Endothelial cell of umbilical vein (primary cell): ENCODE results near the gene CPSF3. TPM values are rescaled to one million over a fixed set of nuclear protein-coding genes. Genes with fewer than 3 reads are reported as not detected.

Experiments
- BruUV-seq: library from RNA; stranded (reverse); fragments of 400-500 nt; replicated peaks from 2 replicates; lab custom pipeline; 2021; lab: Mats Ljungman, UMichigan
- CTCF ChIA-PET: fragments of 300-600, 350-600 bp; sonication (Branson Sonifier 250); formaldehyde crosslinking; loops from one replicate; lab custom pipeline; 2021; ENCODE audit warnings: antibody characterized with exemption, inconsistent platforms; lab: Charles Lee
- POLR2A ChIA-PET: fragments of 300-600, 350-600 bp; sonication (Branson Sonifier 250); formaldehyde crosslinking; loops from one replicate; lab custom pipeline; 2021; ENCODE audit warnings: antibody characterized with exemption, inconsistent platforms; lab: Charles Lee
- DNase-seq: peaks from one replicate; pipeline ENCODE4 v3.0.0-alpha.2; 2011; ENCODE audit warnings: low read depth, low spot score
- FAIRE-seq: peaks from 2 replicates; lab custom pipeline; 2011; peaks lifted over from hg19 to GRCh38; lab: Jason Lieb, UNC
- H2AFZ ChIP-seq: 2 replicates; pipeline ENCODE4 v1.6.0; 2012; ENCODE audit warnings: low read depth, low read length, control low read depth, inconsistent platforms
- H3K27ac ChIP-seq: 2 replicates; pipeline ENCODE4 v1.5.1; 2011; ENCODE audit warnings: low read depth, mild to moderate bottlenecking, control low read depth, low read length, moderate library complexity; ENCODE audit not compliant: insufficient read depth
- H3K27me3 ChIP-seq, 2 experiments: 2 replicates each; pipeline versions ENCODE4 v1.6.0 to v1.6.1; 2011; ENCODE audit warnings: low read length in 2 of 2, mixed read lengths in 1 of 2; ENCODE audit not compliant: control insufficient read depth in 2 of 2, insufficient read depth in 2 of 2
- H3K36me3 ChIP-seq, 2 experiments: 2 replicates in 1 of 2; 3 replicates in 1 of 2; pipeline ENCODE4 v1.5.1; 2011; ENCODE audit warnings: low read length in 2 of 2, mild to moderate bottlenecking in 1 of 2, moderate library complexity in 1 of 2; ENCODE audit not compliant: control insufficient read depth in 2 of 2, insufficient read depth in 2 of 2; ENCODE audit errors: extremely low read depth in 1 of 2
- H3K4me1 ChIP-seq: 3 replicates; pipeline ENCODE4 v1.5.1; 2011; ENCODE audit warnings: mild to moderate bottlenecking, low read length; ENCODE audit not compliant: control insufficient read depth, insufficient read depth; ENCODE audit errors: extremely low read depth
- H3K4me2 ChIP-seq: 2 replicates; pipeline ENCODE4 v1.6.1; 2011; ENCODE audit warnings: low read length, control low read depth, mixed read lengths; ENCODE audit not compliant: insufficient read depth
- H3K4me3 ChIP-seq, 3 experiments: fragments of 200-600 bp in 1 of 3; sonication (generic), shearing (Covaris generic) in 1 of 3; replicated peaks in 1 of 3; 2 replicates each; pipeline ENCODE4 v1.5.1; 2011 to 2016; ENCODE audit warnings: control low read depth in 3 of 3, low read length in 3 of 3, mild to moderate bottlenecking in 2 of 3, inconsistent platforms in 1 of 3, low read depth in 1 of 3, moderate library complexity in 1 of 3; ENCODE audit not compliant: insufficient read depth in 1 of 3
- H3K79me2 ChIP-seq: 2 replicates; pipeline ENCODE4 v1.6.0; 2012; ENCODE audit warnings: low read length, inconsistent platforms; ENCODE audit not compliant: control insufficient read depth, insufficient read depth
- H3K9ac ChIP-seq: replicated peaks from 2 replicates; pipeline ENCODE3; 2011; ENCODE audit warnings: low read length, control low read depth; ENCODE audit not compliant: insufficient read depth; ENCODE audit errors: extremely low read depth
- H3K9me1 ChIP-seq: replicated peaks from 3 replicates; pipeline ENCODE4 v1.6.0; 2011; ENCODE audit warnings: mild to moderate bottlenecking, low read length; ENCODE audit not compliant: control insufficient read depth, insufficient read depth; ENCODE audit errors: extremely low read depth
- H3K9me3 ChIP-seq: replicated peaks from 2 replicates; pipeline ENCODE4 v1.5.1; 2012; ENCODE audit warnings: low read length, inconsistent platforms; ENCODE audit not compliant: control insufficient read depth, insufficient read depth
- H4K20me1 ChIP-seq: replicated peaks from 2 replicates; pipeline ENCODE3; 2011; ENCODE audit warnings: mild to moderate bottlenecking, low read length; ENCODE audit not compliant: control insufficient read depth, insufficient read depth; ENCODE audit errors: extremely low read depth
- CTCF ChIP-seq, 2 donors: IDR thresholded peaks; 1 replicate in 1 of 2; 2 replicates in 1 of 2; pipeline ENCODE4 v1.5.1; 2011; ENCODE audit warnings: low read length in 2 of 2, mild to moderate bottlenecking in 2 of 2, moderate library complexity in 2 of 2, control low read depth in 1 of 2, inconsistent platforms in 1 of 2, low read depth in 1 of 2; ENCODE audit not compliant: insufficient read depth in 1 of 2; ENCODE audit errors: extremely low read depth in 1 of 2
- EZH2 ChIP-seq: IDR thresholded peaks from 2 replicates; pipeline ENCODE4 v1.6.1; 2012; ENCODE audit warnings: borderline replicate concordance, low read depth, mild to moderate bottlenecking, moderate library complexity, low read length, inconsistent platforms; ENCODE audit not compliant: severe bottlenecking
- FOS ChIP-seq: IDR thresholded peaks from 2 replicates; pipeline ENCODE4 v1.6.1; 2011; ENCODE audit warnings: mild to moderate bottlenecking, low read length, moderate library complexity, borderline replicate concordance; ENCODE audit not compliant: insufficient read depth
- GATA2 ChIP-seq: IDR thresholded peaks from 2 replicates; pipeline ENCODE4 v1.7.0; 2011; ENCODE audit warnings: low read depth, mild to moderate bottlenecking, moderate library complexity, mixed read lengths, low read length; ENCODE audit not compliant: insufficient read length, insufficient read depth
- JUN ChIP-seq: IDR thresholded peaks from 2 replicates; pipeline ENCODE4 v1.6.1; 2011; ENCODE audit warnings: borderline replicate concordance, low read depth; ENCODE audit not compliant: insufficient read length, insufficient read depth
- MAX ChIP-seq: IDR thresholded peaks from 2 replicates; pipeline ENCODE4 v1.6.1; 2011; ENCODE audit not compliant: insufficient read depth, insufficient read length
- MYC ChIP-seq: IDR thresholded peaks from one replicate; pipeline ENCODE4 v1.6.1; 2011; ENCODE audit warnings: mild to moderate bottlenecking, low read depth, low read length
- POLR2A ChIP-seq: IDR thresholded peaks from 2 replicates; pipeline ENCODE4 v1.6.1; 2012; ENCODE audit warnings: low read depth, mild to moderate bottlenecking, control low read depth, low read length
- POLR2AphosphoS5 ChIP-seq: IDR thresholded peaks from 2 replicates; pipeline ENCODE4 v1.6.1; 2012; ENCODE audit warnings: low read depth, mild to moderate bottlenecking, control low read depth, low read length, moderate library complexity; ENCODE audit not compliant: insufficient read depth
- dilution Hi-C: fragments of 300-500 bp; cut with MboI; formaldehyde crosslinking; loops from one replicate; pipeline ENCODE4 v1.15.0; 2019; ENCODE audit warnings: low sequenced_read_pairs; ENCODE audit not compliant: extremely low pct_ligation_motif_present
- intact Hi-C: fragments of 100-400 bp; cut with micrococcal nuclease; formaldehyde crosslinking; loops from one replicate; pipeline ENCODE4 v1.10.0; 2022
- polyA plus RNA-seq, 4 experiments: library from polyadenylated mRNA; depleted of rRNA in 3 of 4; stranded (reverse) in 3 of 4; unstranded in 1 of 4; fragments of >200 nt; gene quantifications; 2 replicates each; pipeline versions ENCODE4 v1.2.1 to v1.2.3, GENCODE V29; 2011 to 2012; ENCODE audit warnings: missing spikeins in 1 of 4
- total RNA-seq: library from RNA; stranded (reverse); gene quantifications from 2 replicates; pipeline ENCODE4 v1.2.3, GENCODE V29; 2021

CPSF3 gene
- total and polyA plus RNA-seq, 2 donors (not counting 3 experiments of a cell fraction or from before 2014, with no cell fraction given): 13.7 to 35.6 TPM

DNA sequence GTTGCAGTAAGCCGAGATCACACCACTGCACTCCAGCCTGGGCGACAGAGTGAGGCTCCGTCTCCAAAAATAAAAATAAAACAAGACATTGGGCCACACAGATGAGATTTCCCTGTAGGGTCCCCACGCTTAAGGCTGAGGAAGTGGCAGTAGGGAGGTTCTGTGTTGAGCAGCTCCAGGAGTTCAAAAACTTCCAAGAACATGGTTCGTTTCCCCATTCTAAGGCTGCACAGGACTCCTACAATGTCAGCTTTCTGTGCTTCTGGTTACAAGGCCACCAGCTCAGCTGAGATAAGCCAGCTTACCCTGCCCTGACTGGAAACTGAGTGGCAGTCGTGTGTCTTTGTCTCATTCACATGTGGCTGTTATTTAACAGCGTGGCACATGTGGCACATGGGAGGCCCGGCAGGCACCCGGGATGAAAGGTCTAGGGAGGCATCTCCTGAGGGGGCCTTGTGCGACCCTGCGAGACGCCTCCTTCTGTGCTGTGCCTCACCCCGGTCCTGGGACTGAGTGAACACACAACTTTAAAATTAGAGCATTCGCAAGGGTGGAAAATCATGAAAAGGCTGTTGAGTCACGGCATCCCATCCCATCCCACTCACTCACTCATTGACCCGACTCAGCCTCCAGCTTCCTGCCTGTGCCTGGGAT, 7.8 kb upstream of the CPSF3 start:
- POLR2A ChIA-PET: interaction anchor here (0.7 kb wide), 1 partner anchor 154 kb away, joined by 3 read pairs; no protein-coding TSS in a partner anchor
- Histone ChIP-seq H3K4me3 (no peak overlapping the region), H3K27ac (no peak overlapping the region), H3K9me3 (no peaks in the 10 kb centered on the region), H3K79me2 (peaks cover 41% of the 10 kb centered on the region), H3K9me1 (no peaks in the 10 kb centered on the region), H3K4me2 (no peak overlapping the region), H3K36me3 (peaks cover 2 to 10% of the 10 kb centered on the region in 2 experiments), H3K4me1 (no peaks in the 10 kb centered on the region), H4K20me1 (no peaks in the 10 kb centered on the region), H2AFZ (no peak overlapping the region), H3K9ac (no peak overlapping the region), H3K27me3 (no peaks in the 10 kb centered on the region)
- intact Hi-C loops: no loop called here
- TF ChIP-seq CTCF (IDR thresholded peaks at IDR 0.05; ENCODE audit: extremely low read depth in 1 of 2, insufficient read depth in 1 of 2, low read depth in 1 of 2, low read length in 2 of 2) (no peak), POLR2AphosphoS5 (no peak), POLR2A (no peak), EZH2 (no peak), MAX (no peak), GATA2 (no peak), MYC (no peak), JUN (no peak), FOS (no peak)
- DNase-seq: no peak
- no peak for FAIRE-seq
- CTCF ChIA-PET: interaction anchor here (1.2 kb wide), 1 partner anchor 11 kb away, joined by 3 read pairs; no protein-coding TSS in a partner anchor
- BruUV-seq: no TSS peak
- dilution Hi-C loops: no loop called here
